CD1c-positive myeloid dendritic cell (primary cell): ENCODE data around the gene PSMD6.
A peak's percentile ranks its signal among the peaks of the same experiment; 100 is the strongest.

Source experiments
- DNase-seq: peaks from one replicate; pipeline ENCODE4 v3.0.0-alpha.2; 2016; ENCODE audit errors: extremely low spot score

The PSMD6 gene

DNA sequence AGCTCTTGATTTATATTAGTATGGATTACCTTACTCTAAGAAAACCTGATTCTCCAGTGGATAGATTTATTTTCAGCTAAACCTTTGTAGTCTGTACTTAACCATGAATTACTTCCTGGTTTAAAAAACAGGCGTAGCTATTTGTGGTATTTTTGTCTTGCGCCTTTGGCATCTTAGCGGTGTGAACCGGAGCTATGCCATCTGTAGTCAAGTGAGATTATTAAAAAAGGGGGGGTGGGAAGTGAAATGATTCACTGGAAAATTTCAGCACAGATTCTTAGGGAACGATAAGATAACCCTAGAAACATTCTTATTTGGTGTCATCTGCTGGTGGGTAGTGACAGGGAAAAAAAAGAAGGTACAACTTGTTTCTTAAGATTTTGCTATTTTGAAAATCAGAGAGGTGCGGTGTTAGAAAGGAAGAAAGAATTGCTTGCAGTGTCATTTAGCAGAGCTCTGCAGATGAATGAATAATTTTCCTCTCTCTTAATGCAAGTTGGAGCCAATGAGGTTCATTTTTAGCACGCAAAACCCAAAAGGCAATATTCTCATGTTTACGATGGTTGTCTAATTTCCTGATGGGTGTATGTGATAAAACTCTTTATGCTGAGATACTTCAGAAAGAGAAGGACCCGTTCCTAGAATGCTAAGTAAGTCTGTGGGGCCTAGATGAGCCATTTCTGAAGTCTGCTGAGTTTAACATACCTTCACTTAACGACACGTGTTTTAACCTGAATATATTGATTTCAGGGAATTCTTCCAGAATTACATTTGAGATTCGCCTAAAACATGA lies 44.0 kb downstream of the PSMD6 start:
- peak; percentile 40 for DNase-seq

DNA sequence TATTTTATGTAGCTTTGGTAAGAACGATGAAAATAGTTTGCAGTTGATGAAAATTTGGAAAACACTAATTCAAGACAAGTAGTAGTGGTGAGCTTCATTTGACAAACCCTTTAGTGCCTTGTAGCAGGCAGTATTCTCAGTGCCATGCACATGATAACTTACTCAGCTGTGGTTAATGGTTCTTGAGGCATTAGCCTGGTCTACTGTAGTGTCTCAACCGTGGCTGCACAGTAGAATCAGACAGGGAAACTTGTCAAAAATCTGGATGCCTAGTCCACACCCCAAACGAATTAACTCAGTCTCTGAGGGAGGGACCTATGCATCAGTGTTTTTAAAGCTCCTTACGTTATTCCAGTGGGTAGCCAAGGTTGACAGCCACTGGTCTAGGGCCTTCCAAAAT lies 45.4 kb downstream of the PSMD6 start:
- DNase-seq = no peak

DNA sequence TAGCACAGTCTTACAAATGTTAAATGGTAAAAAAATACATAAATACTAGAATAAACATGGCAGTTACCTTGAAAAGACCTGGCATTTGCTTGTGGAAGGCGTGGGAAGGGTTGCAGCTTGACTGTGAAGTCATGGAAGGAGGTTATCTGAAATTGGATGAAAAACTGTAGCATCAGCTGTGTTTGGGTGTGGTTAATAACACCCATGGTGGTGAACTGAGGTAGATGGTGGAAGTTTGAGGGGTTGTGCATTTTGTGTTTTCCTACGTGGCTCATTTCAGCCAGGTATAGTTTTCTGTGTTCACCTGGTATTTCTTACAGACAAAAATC lies 46.5 kb downstream of the PSMD6 start:
- no peak for DNase-seq

DNA sequence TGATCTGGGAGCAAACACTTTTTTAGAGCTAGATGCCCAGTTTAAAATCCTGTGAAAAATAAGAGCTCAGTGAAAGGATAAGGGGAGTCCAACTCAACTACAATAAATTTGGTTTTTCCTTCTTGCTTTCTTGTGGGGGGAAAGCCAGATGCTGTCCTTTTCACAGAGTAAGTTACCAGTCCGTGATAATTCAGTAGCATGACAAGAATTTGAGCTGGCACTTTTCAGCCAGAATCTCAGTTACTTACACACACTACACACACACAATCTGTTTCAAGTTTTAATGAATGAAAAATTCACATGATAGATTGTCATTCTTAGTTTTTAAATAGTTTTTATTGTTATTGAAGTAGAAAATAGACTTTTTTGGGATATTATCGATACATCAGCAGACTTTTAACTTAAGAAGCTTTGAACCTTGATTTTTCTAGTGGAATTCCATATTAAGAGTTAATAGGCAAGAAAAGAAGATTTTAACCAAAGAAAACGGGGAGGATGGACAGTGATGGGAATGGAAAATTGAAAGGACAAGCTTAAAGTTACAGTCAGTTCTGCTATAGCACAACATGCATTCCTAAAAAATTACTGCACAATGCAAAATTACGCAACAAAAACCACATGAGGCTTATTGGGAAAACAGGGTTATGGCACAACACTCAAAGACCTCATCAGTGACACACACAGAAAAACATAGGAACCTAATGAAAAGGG lies 47.0 kb downstream of the PSMD6 start:
- DNase-seq = peak; percentile 86

DNA sequence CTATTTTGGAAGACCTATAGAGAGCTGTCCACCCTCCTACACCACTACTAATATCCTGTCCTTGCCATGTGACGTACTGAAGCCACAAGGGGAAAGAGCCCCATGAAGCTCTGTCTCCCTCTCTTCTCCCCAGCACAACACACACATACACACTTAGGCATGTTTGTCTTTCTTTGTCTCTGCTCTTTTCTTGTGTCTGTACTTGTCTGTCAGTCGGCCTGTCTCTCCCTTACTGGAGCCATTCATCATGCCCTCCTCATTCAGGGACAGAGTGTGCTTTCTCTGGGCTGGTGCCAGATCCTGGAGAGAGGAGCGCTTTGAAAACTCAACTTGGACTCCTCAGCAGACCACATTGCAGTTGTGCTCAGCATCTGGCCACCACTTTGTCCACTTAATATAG lies 47.6 kb downstream of the PSMD6 start:
- no peak for DNase-seq

DNA sequence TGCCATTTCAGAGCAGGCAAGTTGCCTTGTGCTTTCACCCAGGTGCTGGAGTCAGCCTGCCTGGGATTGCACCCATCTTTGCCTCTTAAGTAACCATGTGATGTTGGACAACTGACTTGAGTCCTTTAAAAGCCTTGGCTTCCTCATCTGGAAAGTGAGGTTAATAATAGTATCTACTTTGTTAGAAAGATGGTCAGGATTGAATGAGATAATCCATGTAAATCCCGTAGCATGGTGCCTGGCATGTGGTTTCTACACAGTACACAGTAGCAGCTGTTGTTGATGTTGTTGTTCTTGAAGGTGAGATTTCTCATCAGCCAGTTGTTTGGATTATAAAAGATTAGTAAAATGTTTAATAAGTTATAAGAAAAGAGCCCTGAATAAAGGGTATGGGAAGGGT lies 48.8 kb downstream of the PSMD6 start:
- DNase-seq = no peak

DNA sequence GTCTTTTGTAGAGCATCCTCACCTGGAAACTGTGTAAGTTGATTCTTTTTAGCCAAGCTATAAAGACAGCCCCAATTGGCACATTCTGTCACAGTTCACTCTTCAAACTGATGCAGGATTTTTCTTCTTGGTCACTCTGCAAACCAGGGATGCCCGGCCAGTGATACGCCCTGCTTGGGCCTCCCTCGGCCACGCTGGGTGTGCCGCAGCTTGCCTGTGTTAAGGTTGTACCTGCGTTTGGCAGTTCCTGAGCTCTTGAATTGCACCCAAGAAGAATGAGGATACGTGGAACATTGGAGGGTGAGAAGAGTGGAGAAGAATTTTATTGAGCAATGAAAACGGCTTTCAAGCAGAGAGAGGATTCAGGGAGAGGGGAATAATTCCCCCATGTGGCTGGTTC lies 49.9 kb downstream of the PSMD6 start:
- DNase-seq = no peak

DNA sequence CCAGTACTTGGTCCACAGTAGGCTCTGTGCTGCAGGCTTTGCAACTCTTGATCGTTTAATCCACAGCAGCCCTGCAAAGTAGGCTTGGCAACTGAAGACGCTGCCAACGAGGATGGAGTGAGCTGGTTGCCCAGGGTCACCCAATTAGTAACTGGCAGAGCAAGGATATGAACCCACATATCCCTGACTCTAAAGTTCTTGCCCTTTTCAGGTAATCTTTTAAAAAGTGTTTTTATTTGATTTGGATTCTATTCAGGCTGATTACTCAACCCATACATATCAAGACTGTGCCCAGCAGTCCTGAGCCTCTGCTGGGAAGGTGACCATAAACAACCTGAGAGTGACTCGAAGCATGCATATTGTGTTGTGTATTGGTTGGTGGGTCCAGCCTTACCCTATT lies 50.3 kb downstream of the PSMD6 start:
- no peak for DNase-seq

DNA sequence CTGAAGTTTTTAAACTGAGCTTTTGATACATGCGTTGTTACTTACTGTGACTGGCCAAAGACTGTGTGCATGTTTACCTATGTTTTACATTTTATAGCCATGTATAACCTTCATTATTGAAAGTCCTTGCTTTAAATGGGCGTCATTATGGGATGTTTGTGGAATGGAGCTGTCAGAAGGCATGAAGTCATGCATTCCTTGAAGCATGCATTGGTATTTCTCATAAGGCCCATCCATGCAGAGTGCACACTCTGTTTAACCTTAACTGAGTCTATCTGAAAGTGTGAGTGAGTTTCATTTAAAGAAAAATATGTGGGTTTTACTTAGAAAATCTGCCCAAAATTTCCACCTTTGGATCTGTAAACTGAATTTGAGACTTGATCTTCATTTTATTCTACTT lies 51.1 kb downstream of the PSMD6 start:
- DNase-seq = no peak

DNA sequence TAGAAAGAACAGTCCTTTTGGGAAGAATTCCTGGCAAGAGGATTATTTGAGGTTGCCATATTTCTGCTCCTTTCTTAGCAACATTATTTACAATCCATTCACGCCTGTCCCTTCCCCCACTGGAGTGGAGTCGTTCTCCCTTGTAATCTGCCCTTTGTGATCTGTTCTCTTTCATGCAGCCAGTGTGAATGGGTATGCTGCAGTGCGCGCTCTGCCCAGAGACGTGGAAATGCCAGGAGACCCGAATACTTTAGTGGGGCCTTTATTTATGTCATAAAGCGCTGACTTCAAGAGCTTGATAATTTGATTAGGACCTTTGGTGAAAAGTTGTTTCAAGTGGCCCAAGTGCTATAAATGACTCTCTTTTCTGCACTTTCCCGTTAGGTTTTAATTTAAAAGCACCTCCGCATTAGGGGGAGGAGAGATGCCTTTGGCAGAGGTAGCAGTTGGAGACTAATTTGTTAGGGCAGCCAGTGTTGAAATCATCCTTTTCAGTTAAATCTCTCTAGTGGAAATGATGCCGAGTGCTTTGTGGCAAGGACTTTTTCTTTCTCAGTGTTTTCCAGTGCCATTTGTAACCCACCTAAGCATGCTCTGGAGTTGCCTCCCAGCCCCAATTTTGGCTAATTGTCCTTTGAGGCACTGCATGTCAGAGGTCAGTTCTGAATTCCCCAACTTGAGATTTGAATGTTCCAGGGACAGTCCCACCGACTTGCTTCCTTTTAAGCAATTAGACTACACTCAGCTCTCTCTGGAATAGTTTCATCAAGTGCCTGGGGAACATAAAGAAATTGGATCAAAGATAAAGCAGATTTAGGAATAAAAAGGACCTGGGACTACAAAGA lies 52.4 kb downstream of the PSMD6 start:
- no peak for DNase-seq

DNA sequence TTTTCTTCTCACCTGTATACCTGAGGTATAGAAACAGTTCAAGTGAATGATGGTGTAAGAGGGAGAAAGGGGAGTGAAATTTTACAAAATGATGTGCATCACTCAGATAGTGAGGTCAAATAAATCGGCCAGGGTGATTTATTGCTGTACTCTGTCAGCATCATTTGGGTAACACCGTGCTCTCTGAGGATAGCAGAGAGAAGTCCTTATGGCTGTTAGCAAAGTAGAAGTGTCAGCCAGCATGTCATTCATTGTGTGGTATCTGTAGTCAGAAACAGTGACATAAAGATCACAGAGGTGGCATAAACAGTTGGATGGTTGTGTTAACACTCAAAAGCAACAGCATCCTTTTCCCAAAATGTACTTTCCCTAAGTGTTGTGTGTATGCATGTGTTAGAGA lies 53.4 kb downstream of the PSMD6 start:
- DNase-seq = no peak

DNA sequence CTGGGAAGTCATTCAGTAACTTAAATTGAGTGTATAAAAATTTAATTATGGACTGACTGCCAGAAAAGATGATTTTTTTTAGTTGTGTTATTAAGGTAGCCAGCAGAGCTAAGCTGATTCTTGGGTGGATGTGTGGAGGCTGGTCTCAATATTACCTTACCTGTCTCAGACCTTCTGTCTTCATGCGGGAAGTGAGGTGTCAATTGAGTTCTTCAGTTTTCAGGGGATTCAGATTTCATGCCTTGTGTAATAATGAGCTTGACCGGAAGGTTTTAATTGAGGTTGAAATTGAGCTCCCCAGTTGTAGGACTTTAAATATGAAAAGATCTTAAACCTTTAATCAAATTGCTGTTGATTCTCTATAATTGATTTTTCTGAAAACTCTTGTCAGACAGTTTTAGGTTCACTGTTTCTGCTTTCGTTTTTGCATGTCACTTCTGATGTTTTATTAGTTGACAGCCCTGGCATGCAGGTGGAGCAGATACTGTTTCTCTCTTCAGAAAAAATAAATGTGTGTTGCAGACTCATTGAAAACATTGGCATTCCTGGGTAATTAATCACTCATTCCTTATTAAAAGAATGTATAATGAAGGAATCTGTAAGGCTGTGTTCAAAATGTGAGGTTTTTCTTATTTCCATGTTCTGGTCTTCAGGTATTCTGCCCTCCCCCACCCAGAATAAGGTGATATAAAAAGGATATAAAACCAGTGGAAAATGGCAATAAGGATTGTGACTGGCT lies 54.5 kb downstream of the PSMD6 start:
- DNase-seq = no peak

DNA sequence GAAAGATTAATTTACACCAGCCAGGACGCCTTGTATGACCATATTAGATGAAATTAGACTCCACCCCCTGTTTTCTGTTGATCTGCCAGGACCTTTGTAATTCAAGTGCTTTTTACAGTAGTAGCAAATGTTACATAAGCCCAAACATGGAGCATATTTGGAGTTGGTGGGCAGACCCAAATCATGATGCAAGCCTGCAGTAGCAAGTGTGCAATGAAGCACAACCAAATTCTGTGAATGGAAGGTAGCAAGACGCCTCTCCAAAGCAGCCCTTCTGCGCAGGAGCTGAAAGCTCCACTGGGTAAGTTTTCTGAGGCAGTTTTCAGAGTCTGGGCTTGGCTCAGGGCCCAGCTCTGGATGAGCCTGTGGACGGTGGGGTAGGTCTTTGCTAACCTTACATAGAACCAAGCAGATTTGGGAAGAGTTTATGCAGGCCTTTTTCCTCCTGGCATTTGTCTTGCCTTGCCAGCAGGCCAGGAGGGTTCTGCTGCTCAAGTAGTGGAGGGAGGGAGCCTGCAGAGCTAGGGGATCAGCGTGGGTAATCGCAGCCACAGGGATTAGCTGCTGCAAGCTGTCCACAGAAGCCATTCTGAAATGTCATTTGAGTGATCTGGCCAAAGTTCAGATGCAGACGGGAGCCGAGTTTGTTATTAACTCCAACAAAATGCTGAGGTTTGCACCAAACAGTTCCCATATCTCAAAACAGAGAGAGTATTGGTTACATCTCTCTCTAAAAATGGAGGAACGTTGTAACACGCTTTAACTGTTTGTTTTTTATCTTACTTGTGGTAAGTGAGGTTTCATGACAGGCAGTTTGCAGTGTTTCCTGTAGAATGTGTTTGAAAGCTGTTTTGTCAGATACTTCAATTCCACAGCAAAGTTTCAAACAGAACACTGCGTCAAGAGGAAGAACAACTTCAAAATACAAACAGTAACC lies 55.4 kb downstream of the PSMD6 start:
- DNase-seq = peak; percentile 41

DNA sequence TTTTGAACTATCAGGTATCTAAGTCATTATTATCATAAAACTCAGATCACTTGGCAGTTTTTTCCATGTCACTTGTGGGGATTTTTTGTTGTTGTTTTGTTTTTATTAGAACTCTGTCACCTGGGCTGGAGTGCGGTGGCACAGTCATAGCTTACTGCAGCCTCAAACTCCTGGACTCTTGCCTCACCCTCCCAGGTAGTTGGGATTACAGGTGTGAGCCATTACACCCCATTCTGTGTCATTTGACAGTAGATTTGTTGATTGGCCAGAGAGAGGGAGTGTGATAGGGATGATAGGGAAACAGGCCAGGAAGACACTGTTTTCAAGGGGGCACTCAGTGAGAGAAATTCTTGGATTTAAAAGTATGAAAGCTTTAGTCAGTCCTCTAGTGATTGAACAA lies 56.4 kb downstream of the PSMD6 start:
- no peak for DNase-seq

DNA sequence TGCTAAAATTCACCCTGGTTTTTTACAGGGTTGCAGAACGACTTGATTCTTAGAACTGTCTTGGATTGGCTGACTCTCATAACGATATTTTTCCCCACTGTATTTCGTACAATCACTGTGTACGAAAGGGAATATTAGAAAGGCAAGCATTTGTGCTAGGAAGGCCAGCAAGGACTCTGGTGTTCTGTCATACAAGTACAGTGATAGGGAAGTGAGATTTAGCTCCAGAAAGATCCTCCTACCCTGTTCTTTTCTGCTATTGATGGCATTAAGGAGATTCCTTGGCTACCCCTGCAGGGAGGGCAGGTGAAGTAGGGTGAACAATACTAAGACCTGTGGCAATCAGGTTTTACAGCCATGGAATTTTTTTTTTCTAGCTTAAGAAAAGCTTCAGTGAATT lies 57.3 kb downstream of the PSMD6 start:
- DNase-seq = peak; percentile 27

DNA sequence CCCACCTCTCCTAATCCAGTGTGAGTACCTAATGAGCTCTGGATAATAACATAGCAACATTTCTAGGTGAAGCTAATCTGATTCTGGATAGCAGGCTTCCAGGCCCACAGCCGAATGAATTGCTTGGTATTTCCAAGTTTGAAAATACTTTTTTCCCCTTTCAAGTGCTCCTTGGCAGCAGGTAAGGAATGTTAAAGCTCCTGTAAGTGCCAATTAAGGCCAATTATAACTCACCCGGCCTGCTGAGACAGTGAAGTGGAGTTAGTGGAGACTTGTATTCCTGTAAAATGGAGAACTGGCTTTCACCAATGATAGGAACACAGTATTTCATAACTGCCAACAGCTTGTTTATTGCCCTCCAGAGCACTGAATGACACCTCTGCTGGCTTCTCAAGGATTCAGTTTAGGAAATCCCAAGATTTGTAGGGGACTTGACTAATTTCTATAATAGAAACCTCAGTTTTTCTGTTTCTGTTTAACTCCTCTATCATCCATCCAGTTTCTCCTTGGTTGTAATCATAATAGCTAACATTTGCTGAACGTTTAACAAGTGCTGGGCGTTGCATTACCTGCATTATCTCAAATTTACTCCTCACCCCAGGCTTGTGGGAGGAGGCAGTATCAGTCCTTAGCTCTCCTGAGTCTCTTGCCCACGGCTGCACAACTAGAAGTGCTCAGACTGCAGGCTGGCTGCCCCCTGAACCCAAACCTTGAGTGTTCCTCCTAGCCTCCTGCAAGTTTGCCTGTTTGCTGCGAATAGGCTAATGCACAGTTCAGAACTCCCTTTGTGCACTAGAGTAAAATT lies 58.4 kb downstream of the PSMD6 start:
- DNase-seq = no peak

DNA sequence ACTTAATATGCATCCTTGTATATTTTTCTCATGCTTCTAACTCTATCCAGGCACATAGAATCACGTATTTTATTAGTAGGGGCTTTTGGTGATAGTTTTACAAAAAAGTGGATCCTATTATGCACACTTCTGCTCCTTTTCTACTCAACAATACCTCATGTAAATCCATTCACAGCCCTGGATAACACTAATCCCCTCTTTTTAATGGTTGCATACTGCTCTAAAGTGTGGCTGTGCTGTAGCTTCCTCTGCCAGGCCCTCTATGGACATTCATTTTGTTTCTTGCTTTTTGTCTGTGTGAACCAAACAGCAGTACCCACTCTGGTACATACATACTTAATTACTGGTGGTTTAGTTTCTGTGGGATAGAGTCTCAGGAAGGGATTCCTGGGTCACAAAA lies 59.8 kb downstream of the PSMD6 start:
- no peak for DNase-seq

DNA sequence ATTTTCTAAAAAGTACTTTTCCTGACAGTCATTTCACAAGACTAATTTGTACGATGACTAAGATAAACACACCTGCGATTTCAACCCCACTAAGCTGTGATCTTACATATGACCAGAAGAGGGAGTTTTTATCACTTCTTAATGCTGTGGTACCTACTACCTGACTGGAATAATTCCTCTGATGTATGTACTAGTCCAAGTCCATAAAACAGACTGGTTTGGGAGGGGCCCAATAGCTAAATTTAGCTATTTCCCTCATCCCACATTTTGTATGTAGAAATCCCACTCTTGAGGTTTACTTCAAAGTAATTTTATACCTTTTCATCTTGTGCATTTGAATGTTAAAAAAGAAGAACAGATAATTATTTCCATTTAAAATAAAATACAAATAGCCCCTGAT lies 61.4 kb downstream of the PSMD6 start:
- DNase-seq = peak; percentile 51
